Panc1 (cell line): Measurements from ENCODE around the gene ZNF507.

Source experiments
- POLR2AphosphoS5 ChIP-seq: IDR thresholded peaks from 2 replicates; pipeline ENCODE4 v1.6.1; 2012; ENCODE audit warnings: mild to moderate bottlenecking, low read depth, low read length, moderate library complexity
- SIN3A ChIP-seq: IDR thresholded peaks from 2 replicates; pipeline ENCODE4 v1.6.1; 2012; ENCODE audit warnings: low read depth, mild to moderate bottlenecking, low read length, moderate library complexity, borderline replicate concordance; ENCODE audit not compliant: insufficient read depth
- TCF7L2 ChIP-seq: IDR thresholded peaks from 2 replicates; pipeline ENCODE4 v1.6.1; 2011; ENCODE audit warnings: mild to moderate bottlenecking, low read depth, low read length, inconsistent platforms
- TF ChIP-seq, protein P1 (sequence below): fragments of 450-650 bp; IDR thresholded peaks from 2 replicates; pipeline ENCODE4 v1.5.1; 2017; ENCODE audit warnings: mild to moderate bottlenecking
- TF ChIP-seq, protein P2 (sequence below), 2 experiments: IDR thresholded peaks; 2 replicates each; pipeline ENCODE4 v1.6.1; 2011 to 2012; ENCODE audit warnings: low read depth in 2 of 2, control low read depth in 1 of 2, low read length in 1 of 2, mild to moderate bottlenecking in 1 of 2, moderate library complexity in 1 of 2; ENCODE audit not compliant: insufficient read depth in 1 of 2

DNA sequence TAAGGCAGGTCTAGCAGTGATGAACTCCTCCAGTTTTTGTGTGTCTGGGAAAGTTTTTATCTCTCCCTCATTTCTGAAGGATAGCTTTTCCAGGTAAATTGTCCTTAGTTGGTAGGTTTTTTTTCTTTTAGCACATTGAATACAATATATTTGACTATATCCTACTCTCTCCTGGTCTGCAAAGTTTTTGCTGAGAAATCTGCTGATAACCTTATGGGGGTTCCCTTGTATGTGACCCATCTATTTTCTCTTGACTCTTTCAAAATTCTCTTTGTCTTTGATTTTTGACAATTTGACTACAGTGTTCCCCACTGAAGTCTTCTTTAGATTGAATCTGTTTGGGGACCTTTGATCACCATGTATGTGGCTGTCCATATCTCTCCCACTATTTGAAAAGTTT lies 42.6 kb upstream of the ZNF507 start:
- TF ChIP-seq, protein P1, sequence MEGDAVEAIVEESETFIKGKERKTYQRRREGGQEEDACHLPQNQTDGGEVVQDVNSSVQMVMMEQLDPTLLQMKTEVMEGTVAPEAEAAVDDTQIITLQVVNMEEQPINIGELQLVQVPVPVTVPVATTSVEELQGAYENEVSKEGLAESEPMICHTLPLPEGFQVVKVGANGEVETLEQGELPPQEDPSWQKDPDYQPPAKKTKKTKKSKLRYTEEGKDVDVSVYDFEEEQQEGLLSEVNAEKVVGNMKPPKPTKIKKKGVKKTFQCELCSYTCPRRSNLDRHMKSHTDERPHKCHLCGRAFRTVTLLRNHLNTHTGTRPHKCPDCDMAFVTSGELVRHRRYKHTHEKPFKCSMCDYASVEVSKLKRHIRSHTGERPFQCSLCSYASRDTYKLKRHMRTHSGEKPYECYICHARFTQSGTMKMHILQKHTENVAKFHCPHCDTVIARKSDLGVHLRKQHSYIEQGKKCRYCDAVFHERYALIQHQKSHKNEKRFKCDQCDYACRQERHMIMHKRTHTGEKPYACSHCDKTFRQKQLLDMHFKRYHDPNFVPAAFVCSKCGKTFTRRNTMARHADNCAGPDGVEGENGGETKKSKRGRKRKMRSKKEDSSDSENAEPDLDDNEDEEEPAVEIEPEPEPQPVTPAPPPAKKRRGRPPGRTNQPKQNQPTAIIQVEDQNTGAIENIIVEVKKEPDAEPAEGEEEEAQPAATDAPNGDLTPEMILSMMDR, result no peak
- TF ChIP-seq, protein P2, sequence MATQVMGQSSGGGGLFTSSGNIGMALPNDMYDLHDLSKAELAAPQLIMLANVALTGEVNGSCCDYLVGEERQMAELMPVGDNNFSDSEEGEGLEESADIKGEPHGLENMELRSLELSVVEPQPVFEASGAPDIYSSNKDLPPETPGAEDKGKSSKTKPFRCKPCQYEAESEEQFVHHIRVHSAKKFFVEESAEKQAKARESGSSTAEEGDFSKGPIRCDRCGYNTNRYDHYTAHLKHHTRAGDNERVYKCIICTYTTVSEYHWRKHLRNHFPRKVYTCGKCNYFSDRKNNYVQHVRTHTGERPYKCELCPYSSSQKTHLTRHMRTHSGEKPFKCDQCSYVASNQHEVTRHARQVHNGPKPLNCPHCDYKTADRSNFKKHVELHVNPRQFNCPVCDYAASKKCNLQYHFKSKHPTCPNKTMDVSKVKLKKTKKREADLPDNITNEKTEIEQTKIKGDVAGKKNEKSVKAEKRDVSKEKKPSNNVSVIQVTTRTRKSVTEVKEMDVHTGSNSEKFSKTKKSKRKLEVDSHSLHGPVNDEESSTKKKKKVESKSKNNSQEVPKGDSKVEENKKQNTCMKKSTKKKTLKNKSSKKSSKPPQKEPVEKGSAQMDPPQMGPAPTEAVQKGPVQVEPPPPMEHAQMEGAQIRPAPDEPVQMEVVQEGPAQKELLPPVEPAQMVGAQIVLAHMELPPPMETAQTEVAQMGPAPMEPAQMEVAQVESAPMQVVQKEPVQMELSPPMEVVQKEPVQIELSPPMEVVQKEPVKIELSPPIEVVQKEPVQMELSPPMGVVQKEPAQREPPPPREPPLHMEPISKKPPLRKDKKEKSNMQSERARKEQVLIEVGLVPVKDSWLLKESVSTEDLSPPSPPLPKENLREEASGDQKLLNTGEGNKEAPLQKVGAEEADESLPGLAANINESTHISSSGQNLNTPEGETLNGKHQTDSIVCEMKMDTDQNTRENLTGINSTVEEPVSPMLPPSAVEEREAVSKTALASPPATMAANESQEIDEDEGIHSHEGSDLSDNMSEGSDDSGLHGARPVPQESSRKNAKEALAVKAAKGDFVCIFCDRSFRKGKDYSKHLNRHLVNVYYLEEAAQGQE (IDR thresholded peaks at IDR 0.05; ENCODE audit: insufficient read depth in 1 of 2, low read depth in 2 of 2, low read length in 1 of 2), result no peak
- no peak for TF ChIP-seq POLR2AphosphoS5
- TF ChIP-seq SIN3A, result no peak
- no peak for TF ChIP-seq TCF7L2
